GM21360 (cell line): ENCODE data around the gene SKOR2.

Experiments
- ATAC-seq: cut with Tn5 transposase; IDR thresholded peaks from one replicate; pipeline ENCODE4 v1.9.1; 2021; ENCODE audit warnings: mild to moderate bottlenecking, moderate library complexity; ENCODE audit not compliant: unreplicated experiment

SKOR2 gene, protein sequence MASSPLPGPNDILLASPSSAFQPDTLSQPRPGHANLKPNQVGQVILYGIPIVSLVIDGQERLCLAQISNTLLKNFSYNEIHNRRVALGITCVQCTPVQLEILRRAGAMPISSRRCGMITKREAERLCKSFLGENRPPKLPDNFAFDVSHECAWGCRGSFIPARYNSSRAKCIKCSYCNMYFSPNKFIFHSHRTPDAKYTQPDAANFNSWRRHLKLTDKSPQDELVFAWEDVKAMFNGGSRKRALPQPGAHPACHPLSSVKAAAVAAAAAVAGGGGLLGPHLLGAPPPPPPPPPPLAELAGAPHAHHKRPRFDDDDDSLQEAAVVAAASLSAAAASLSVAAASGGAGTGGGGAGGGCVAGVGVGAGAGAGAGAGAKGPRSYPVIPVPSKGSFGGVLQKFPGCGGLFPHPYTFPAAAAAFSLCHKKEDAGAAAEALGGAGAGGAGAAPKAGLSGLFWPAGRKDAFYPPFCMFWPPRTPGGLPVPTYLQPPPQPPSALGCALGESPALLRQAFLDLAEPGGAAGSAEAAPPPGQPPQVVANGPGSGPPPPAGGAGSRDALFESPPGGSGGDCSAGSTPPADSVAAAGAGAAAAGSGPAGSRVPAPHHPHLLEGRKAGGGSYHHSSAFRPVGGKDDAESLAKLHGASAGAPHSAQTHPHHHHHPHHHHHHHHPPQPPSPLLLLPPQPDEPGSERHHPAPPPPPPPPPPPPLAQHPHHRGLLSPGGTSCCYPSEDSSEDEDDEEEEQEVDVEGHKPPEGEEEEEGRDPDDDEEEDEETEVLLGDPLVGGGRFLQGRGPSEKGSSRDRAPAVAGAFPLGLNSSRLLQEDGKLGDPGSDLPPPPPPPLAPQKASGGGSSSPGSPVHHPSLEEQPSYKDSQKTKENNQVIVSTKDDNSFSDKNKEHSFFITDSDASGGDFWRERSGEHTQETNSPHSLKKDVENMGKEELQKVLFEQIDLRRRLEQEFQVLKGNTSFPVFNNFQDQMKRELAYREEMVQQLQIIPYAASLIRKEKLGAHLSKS

GRCh38 chr18:47251289-47252120 is at the start of gene SKOR2:
SKOR2 (minus strand) TSS chr18:47251660; CDS start chr18:47249183, 2,477 bp downstream.
- no peak for ATAC-seq

DNA sequence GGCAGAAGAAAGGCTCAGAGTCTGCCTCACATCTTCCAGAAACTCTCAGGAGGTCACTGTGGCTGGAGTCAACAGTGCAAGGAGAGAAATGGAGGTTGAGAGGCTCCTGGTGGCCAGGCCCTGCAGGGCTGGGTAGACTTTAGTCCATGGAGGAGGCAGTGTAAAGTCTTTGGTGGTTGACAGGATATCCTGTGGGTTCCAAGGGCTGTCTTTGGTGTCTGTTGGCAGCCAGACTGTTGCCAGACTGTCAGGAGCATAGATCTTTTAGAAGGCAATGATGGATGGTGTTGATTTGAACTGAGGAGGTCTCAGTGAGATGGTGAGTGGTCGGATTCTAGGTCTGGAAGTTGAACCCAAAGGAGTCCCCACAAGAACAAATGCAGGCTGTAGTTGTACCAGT is 45.0 kb upstream of the SKOR2 start:
- no peak for ATAC-seq

GRCh38 chr18:47294801-47295200 is 43.3 kb upstream of the SKOR2 start:
- no peak for ATAC-seq

DNA sequence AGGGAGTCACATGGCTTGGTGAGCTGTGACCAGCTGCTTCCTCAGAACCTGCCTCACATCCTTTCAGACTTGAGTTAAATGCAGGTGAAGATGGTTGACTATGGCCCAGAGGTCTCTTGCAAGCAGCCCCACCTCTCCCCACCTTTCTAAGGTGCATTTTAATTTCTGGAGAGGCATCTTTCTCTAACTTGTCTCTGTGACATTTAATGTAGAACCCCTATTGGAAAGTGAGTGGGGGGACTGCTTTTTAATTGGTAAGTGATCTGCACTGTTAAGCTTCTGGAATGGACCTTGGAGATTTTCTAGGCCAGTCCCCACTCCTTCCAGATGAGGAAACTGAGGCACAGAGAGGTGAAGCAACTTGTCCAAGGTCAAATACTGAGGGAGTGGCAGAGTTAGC is 37.3 kb upstream of the SKOR2 start:
- ATAC-seq = no peak

DNA sequence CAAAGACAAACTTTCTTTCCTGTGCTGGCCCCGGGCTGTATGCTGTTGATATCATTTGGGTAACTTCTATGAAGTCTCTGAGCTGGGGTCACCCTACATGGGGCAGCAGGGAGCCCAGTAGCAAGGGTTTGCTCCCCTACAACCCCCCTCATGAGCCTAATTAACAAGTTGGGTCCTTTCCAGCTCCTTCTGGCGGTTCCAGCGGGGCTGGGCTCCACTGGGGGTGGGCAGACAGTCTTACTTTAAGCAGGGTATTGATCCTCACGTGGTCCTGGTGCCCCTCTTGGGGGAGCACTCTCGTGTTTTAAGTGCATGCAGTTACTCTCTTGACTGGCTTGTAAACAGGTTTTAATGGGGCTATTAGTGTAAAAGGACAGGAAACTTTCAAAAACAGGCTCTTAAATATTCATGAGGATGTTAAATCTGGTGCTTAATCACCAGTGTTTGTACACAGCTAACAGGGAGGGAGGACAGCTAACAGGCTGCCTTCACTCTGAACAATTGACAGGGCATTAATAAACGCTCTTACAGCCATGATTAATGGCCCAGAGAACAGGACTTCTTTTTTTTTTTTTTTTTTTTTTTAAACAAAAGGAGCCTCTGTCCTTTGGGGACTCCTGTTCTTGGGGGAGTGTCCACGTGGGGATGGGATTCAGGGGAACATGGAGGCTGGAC is 36.6 kb upstream of the SKOR2 start:
- no peak for ATAC-seq

DNA sequence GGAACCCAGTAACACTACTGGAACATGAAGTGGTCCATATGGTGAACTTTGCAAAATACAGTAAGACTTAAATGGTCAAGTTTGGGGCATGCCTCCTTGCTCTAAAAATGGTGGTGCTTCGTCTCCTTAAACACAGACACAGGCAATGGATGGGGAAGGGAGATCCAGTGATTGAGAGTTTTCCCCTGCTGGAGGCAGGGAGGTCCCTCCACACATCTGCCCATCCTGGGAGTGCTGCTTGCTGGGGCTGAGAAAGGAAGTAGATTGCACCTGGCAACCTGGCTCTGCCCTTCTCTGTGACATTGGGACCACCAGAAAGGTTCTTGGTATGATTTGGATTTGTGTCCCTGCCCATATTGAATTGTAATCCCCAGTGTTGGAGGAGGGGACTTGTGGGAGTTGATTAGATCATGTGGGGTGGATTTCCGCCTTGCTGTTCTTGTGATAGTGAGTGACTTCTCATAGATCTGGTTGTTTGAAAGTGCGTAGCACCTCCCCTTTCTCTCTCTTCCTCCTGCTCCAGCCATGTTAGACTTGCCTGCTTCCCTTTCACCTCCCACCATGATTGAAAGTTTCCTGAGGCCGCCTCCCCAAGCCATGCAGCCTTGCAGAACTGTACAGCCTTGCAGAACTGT is 35.4 kb upstream of the SKOR2 start:
- no peak for ATAC-seq

GRCh38 chr18:47285456-47285855 is 34.0 kb upstream of the SKOR2 start:
- no peak for ATAC-seq

DNA sequence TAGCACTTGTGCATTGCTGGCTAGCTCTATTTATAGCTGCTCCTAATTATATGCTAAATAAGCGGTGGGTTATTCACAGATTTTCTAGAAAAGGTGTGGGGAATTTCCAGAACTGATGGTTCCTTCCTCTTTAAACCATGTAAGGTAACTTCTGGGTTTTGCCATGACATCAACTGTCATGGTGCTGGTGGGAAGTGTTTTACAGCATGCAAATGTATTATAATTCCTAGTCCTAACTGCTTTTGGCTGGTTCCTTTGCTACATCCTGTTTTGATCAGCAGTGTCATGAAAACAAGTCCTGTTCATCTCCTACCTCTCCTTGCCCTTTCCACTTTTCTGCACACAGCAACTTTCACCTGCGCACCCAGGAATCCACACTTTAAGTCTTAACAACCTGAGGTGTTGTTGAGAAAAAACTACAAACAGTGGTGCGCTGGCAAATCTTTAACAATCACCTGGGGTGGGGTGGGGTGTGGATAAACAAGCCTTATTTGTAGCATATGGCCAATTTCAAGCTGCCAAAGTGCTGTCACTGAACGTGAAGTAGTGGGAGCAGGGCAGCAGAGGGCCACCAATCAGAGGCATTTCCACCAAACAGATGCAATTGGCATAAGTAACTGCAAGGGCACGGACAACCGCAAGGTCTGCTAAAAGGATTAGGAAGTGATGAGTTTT is 33.4 kb upstream of the SKOR2 start:
- no peak for ATAC-seq

DNA sequence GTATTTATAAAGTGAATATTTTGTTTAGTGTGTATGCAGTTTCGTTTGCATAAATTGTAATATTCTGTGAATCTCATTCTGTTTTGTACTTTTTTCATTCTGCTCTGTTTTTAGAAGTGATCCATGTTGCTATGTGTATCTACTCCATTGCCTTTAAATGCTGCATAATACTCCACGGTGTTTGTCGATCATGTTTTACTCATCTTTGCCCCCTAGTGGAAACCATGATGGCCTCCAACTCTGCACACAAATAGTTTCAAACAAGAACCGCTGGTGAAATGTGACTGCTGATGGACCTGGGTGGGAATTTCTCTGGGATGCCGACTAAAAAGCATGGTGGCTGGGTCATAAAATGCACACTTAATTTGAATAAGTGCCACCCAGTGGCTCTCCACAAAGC is 32.0 kb upstream of the SKOR2 start:
- no peak for ATAC-seq

GRCh38 chr18:47280121-47280520 is 28.7 kb upstream of the SKOR2 start:
- ATAC-seq = no peak

DNA sequence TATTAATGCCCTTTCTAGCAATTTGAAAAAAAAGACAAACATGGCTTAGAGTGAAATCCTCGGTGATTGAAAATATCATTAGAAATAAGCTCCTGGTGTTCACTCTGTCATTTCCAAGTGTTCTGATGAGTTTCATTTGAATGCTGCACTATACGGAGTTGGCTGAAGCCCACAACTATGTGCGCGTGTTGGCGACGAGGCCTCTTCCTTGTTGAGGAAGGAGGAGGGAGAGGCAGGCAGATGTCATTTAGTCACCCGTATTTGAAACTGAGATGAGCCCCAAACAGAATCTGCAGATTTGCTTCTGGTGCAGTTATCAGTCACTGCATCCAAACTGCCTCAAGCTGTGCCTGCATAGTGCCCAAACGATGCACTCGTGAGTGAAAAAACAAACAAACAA is 23.5 kb upstream of the SKOR2 start:
- ATAC-seq = no peak

GRCh38 chr18:47265197-47265596 is 13.7 kb upstream of the SKOR2 start:
- ATAC-seq = no peak

DNA sequence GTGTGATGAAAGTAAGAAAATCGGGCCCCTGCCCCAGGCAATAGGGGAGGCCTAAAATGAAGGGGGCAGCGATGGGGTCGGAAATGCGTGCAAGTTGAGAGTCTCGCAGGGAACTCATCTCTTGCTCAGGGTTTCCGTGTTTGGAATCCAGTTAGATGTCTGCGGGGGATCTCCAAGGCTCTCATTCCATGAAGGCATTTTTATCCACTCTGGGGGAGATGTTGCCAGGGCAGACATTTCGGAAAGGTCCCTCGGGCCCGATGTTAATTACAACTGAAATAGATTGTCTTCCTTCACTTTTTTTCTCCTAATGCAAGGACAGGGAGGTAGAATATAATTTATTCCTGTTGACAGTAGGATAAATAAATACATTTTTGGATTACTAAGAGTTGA is 12.8 kb upstream of the SKOR2 start:
- no peak for ATAC-seq

- ATAC-seq = no peak
Observed at GRCh38 chr18:47263430-47264307, 12.2 kb upstream of the SKOR2 start.

- ATAC-seq = no peak
Observed at GRCh38 chr18:47263150-47263429, 11.6 kb upstream of the SKOR2 start.

GRCh38 chr18:47262301-47263149 is 11.1 kb upstream of the SKOR2 start:
- ATAC-seq = no peak

DNA sequence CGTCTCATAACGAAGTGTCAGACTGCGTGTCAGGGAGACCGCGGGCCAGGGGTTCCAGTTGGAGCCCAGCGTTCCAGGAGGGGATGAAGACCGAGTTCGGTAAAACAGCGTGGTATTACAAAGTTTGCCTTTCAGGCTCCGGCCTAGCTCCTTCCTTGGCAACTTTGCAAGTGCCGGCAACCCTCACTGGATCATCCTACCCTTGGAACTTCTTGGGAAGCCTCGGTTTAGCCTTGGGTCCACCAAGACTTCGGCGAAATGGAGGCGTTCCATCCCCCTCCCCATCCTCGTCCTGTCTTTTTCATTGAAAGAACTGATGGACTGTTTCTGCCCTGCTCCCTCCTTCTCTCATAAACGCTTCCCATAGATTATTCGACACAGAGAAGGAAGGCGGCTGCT is 10.4 kb upstream of the SKOR2 start:
- no peak for ATAC-seq
